GM13976 (cell line): ENCODE results near the gene SNX22.

ENCODE experiments used
- DNase-seq: peaks from one replicate; pipeline ENCODE4 v3.0.0; 2012; ENCODE audit warnings: low spot score
- in situ Hi-C: fragments of 300-500 bp; cut with MboI; formaldehyde crosslinking; loops from one replicate; pipeline ENCODE4 v1.12.0; 2022; ENCODE audit warnings: low sequenced_read_pairs, mixed read lengths, inconsistent platforms; ENCODE audit not compliant: unreplicated experiment
- TF ChIP-seq, protein P1 (sequence below): IDR thresholded peaks from 2 replicates; pipeline ENCODE4 v1.5.1; 2012; ENCODE audit warnings: borderline replicate concordance, mild to moderate bottlenecking; ENCODE audit not compliant: insufficient read depth; ENCODE audit errors: extremely low read depth, missing control alignments, control extremely low read depth

Gene SNX22

DNA sequence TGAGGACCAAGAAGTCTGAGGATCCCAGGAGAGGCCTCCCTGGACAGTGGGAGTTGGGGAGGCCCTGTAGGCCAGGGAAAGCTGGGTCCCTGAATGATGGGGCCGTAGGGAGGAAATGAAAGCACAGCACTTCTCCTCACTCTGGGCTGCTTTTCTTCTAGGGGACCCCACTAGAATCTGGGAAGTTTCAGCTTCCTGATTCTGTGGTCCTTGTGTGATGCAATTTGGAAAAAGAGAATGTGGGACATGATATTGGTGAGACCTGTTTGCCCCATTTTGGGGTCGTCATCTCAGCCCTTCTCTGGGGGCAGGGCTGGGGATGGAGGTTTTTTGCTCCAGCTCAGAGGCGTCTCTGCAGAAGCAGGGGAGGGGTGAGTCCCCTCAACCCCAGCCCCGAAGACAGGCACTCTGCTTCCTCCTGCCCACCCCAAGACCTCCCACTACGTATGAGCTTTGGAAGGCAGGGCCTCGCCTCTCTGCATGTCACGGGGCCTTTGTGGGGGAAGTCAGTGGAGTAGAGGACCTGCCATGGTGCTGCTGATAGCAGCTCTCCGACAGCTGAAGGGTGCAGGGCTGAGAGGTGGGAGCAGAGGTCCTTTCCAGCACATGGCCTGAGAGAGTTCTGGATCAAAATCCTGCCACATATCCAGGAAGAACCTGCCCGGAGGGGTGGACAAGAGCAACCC is 1.5 kb upstream of the SNX22 start:
- in situ Hi-C loops = no loop called here
- TF ChIP-seq, protein P1, sequence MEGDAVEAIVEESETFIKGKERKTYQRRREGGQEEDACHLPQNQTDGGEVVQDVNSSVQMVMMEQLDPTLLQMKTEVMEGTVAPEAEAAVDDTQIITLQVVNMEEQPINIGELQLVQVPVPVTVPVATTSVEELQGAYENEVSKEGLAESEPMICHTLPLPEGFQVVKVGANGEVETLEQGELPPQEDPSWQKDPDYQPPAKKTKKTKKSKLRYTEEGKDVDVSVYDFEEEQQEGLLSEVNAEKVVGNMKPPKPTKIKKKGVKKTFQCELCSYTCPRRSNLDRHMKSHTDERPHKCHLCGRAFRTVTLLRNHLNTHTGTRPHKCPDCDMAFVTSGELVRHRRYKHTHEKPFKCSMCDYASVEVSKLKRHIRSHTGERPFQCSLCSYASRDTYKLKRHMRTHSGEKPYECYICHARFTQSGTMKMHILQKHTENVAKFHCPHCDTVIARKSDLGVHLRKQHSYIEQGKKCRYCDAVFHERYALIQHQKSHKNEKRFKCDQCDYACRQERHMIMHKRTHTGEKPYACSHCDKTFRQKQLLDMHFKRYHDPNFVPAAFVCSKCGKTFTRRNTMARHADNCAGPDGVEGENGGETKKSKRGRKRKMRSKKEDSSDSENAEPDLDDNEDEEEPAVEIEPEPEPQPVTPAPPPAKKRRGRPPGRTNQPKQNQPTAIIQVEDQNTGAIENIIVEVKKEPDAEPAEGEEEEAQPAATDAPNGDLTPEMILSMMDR = no peak
- no peak for DNase-seq

- DNase-seq = peak; percentile 47
- TF ChIP-seq, protein P1 = no peak
- in situ Hi-C loops = no loop called here
These were observed 1.2 kb downstream of the SNX22 start for GRCh38 chr15:64152507-64153387.

DNA sequence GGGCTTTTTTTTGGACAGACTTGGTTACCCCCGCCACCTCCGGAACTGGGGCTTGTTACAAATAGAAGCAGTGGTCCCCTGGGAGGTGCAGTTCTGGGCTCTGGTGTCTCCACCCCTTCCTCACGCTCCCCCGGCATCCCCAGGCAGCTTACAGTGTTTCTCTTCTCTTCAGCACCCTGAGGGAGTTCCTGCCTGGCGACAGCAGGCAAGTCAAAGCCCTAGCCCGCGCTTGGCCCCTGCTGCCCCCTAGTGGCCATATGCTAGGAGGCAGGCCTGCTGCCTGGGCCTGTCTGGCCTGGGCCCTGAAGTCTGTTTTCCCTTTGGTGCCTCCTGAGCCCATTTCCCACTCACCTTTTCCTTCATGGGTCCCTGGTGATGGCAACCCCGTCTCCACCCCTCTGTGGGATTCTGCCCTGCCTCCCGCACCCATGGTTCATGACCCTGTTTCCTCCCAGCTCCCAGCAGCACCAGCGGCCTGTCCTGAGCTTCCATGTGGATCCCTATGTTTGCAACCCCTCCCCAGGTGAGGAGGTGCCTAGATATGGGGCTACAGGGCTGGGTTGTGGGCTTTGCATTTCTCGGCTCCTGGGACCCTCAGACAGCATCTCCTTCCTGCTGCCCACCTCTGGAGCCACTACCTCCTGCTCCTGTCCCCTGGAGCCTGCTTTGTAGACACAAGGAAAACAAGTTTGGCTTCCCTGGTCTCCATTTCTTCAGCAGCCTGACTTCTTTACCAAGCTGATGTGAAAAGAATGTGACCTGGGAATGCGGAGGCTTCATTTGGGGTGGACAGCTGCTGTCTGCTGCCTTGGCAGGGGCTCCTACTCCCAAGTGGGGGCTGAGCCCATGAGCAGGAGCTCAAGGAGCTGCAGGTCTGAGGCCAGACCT is 2.2 kb downstream of the SNX22 start:
- TF ChIP-seq, protein P1 = peak; percentile 99
- in situ Hi-C loops = no loop called here
- peak; percentile 93 for DNase-seq

DNA sequence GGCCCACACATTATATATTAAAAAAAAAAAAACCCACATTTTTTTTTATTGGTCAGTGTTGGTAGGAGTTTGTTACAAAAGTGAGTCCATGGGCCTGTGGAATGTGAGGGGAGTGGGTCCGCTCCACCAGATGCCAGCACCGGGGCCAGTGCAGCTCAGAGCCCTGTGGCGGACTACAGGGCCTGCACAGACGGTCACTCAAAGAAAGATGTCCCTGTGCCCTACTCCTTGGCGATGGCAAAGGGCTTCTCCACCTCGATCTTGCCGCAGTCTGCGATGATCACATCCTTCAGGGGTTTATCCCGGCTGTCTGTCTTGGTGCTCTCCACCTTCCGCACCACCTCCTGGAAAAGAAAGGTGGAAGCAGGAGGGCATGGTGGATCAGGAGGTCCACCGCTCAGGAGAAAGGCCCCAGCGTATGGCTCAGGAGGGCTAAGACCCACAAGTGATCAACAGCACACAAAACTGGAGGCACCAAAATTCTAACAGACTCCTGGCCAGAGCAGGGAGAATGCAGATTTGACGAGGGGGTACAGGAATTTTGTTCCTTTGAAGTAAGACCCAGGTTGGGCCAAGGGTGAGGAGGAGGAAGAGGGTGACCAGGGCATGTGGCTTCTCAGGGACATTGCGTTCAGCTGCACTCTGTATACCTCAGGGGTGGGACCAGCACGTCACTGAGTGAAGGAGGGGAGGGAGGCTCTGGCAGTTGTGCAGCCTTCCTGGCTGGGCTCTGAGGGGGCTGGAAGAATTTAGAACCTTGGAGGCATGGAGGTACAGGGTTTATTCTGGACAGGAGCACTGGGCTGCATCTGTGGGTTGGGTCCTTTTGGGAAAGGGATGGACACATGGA is 4.5 kb downstream of the SNX22 start:
- in situ Hi-C loops = no loop called here
- TF ChIP-seq, protein P1 = no peak

DNA sequence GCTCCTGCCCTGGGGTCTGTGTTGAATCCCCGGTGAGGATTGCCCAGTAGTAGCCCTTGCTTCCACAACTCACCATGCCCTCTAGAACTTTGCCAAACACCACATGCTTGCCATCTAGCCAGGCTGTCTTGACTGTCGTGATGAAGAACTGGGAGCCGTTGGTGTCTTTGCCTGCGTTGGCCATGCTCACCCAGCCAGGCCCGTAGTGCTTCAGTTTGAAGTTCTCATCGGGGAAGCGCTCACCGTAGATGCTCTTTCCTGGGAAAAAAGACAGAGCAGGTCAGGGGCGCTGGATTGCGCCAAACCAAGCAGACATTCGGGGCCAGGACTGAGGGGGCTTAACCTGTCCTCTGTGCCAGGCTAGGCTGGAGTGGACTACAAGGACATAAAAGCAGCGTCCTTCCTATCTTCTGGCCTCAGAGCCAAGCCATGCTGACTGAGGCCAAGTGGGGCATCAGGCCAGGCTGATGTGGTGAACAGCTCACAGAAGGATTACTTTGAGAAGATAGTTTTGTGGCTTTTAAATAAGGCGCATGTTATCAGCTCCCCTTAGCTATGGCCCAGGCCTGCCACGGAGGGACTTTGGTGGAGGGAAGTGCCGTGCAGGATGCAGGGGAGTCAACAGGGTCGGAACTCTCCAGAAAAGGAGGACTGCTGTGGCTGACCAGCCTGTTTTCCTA is 5.3 kb downstream of the SNX22 start:
- TF ChIP-seq, protein P1 = no peak
- no peak for DNase-seq
- in situ Hi-C loops = no loop called here

More for the DNA sequence above, 4.5 kb downstream of the SNX22 start:
- no peak for DNase-seq
